WTC11 (cell line): Measurements from ENCODE around the gene TCERG1. TPM values are rescaled to one million over a fixed set of nuclear protein-coding genes. Genes with fewer than 3 reads are reported as not detected.

Source experiments
- ATAC-seq: fragments of 200-7000 bp; cut with Tn5 transposase; 2 replicates; pipeline ENCODE4 v1.10.0; 2021; ENCODE audit warnings: mild to moderate bottlenecking, moderate library complexity
- CTCF ChIA-PET: fragments of 300-600 bp; sonication (Branson Sonifier 250); formaldehyde crosslinking; loops from one replicate; lab custom pipeline; 2021; ENCODE audit warnings: antibody characterized with exemption; lab: Charles Lee
- POLR2A ChIA-PET: fragments of 350-600 bp; sonication (Branson Sonifier 250); formaldehyde crosslinking; loops from one replicate; lab custom pipeline; 2021; ENCODE audit warnings: antibody characterized with exemption; lab: Charles Lee
- DNase-seq: peaks from one replicate; pipeline ENCODE4 v3.0.0; 2021; ENCODE audit warnings: low spot score
- H3K27ac Mint-ChIP-seq: 2 replicates; pipeline ENCODE4 v1.8.0; 2021; ENCODE audit warnings: mixed read lengths
- H3K27me3 Mint-ChIP-seq: 2 replicates; pipeline ENCODE4 v1.8.0; 2021; ENCODE audit warnings: low read depth, mild to moderate bottlenecking, moderate library complexity, mixed read lengths
- H3K36me3 Mint-ChIP-seq: 2 replicates; pipeline ENCODE4 v1.8.0; 2021; ENCODE audit warnings: mixed read lengths
- H3K4me1 Mint-ChIP-seq: 2 replicates; pipeline ENCODE4 v1.8.0; 2022; ENCODE audit warnings: mixed read lengths
- H3K4me3 Mint-ChIP-seq: 2 replicates; pipeline ENCODE4 v1.8.0; 2021; ENCODE audit warnings: mild to moderate bottlenecking, moderate library complexity, mixed read lengths
- H3K9me3 Mint-ChIP-seq: 2 replicates; pipeline ENCODE4 v1.8.0; 2021; ENCODE audit warnings: mixed read lengths
- CTCF ChIP-seq: fragments of 200-600 bp; IDR thresholded peaks from 2 replicates; pipeline ENCODE4 v1.8.0; 2022; ENCODE audit warnings: antibody characterized with exemption
- ETV6 ChIP-seq: sonication (generic); formaldehyde crosslinking; IDR thresholded peaks from 2 replicates; pipeline ENCODE4 v1.8.1; 2022; ENCODE audit warnings: mild to moderate bottlenecking, missing genetic modification reagents
- HMGA2 ChIP-seq: fragments of 250-450 bp; sonication (Bioruptor Pico); IDR thresholded peaks from 2 replicates; pipeline ENCODE4 v1.4.0; 2021; ENCODE audit warnings: mild to moderate bottlenecking, moderate library complexity
- KAT7 ChIP-seq: sonication (generic); formaldehyde crosslinking; IDR thresholded peaks from 2 replicates; pipeline ENCODE4 v1.8.1; 2023; ENCODE audit warnings: missing genetic modification reagents, mild to moderate bottlenecking, borderline replicate concordance
- SMAD3 ChIP-seq: sonication (generic); formaldehyde crosslinking; IDR thresholded peaks from 2 replicates; pipeline ENCODE4 v1.8.0; 2022; ENCODE audit warnings: missing genetic modification reagents, mild to moderate bottlenecking, borderline replicate concordance
- TEAD4 ChIP-seq: sonication (generic); formaldehyde crosslinking; IDR thresholded peaks from 2 replicates; pipeline ENCODE4 v1.8.0; 2022; ENCODE audit warnings: mild to moderate bottlenecking, missing genetic modification reagents
- ZNF121 ChIP-seq: sonication (generic); formaldehyde crosslinking; IDR thresholded peaks from 2 replicates; pipeline ENCODE4 v1.8.0; 2023; ENCODE audit warnings: missing genetic modification reagents
- ZNF423 ChIP-seq: fragments of 250-450 bp; sonication (Bioruptor Pico); IDR thresholded peaks from 2 replicates; pipeline ENCODE4 v2.1.2; 2022; ENCODE audit warnings: mild to moderate bottlenecking, moderate library complexity
- total RNA-seq: library from RNA; stranded (reverse); gene quantifications from 3 replicates; pipeline ENCODE4 v1.2.3, GENCODE V29; 2021
- TF ChIP-seq, protein P1 (sequence below): fragments of 250-450 bp; sonication (Bioruptor Pico); IDR thresholded peaks from 2 replicates; pipeline ENCODE4 v1.9.0; 2021; ENCODE audit warnings: mild to moderate bottlenecking, borderline replicate concordance
- TF ChIP-seq, protein P2 (sequence below): sonication (generic); formaldehyde crosslinking; conservative IDR thresholded peaks from 2 replicates; pipeline ENCODE4 v1.8.1; 2022; ENCODE audit warnings: mild to moderate bottlenecking, missing genetic modification reagents
- TF ChIP-seq, protein P3 (sequence below): sonication (generic); formaldehyde crosslinking; IDR thresholded peaks from 2 replicates; pipeline ENCODE4 v1.8.0; 2022; ENCODE audit warnings: mild to moderate bottlenecking, missing genetic modification reagents
- TF ChIP-seq, protein P4 (sequence below): sonication (generic); formaldehyde crosslinking; IDR thresholded peaks from 2 replicates; pipeline ENCODE4 v1.8.1; 2022; ENCODE audit warnings: missing genetic modification reagents, borderline replicate concordance
- TF ChIP-seq, protein P5 (sequence below): fragments of 250-450 bp; sonication (Bioruptor Pico); conservative IDR thresholded peaks from 2 replicates; pipeline ENCODE4 v1.9.0; 2021; ENCODE audit warnings: mild to moderate bottlenecking

Gene TCERG1
- total RNA-seq, 1 experiment from 2014 or later, result 117 TPM

DNA sequence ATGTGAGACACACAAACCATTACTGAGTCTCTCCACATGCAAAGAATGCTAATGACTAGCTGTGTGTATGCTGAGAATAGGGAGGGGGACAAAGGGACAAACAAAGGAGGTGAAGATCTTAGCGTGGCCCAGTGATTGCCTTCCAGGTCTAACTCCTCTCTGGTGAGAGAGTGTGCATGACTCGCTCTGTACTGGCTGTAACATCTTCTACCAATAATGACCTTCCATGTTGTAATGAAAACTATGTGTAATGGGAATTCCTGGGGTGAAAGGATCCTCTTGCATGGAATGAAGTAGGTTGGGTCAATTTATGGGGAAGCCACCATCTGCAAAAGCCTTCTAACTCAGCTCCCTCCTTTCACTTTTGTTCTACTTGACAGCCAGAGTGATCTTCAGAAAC lies 93.3 kb downstream of the TCERG1 start (continued):
- TF ChIP-seq, protein P1, sequence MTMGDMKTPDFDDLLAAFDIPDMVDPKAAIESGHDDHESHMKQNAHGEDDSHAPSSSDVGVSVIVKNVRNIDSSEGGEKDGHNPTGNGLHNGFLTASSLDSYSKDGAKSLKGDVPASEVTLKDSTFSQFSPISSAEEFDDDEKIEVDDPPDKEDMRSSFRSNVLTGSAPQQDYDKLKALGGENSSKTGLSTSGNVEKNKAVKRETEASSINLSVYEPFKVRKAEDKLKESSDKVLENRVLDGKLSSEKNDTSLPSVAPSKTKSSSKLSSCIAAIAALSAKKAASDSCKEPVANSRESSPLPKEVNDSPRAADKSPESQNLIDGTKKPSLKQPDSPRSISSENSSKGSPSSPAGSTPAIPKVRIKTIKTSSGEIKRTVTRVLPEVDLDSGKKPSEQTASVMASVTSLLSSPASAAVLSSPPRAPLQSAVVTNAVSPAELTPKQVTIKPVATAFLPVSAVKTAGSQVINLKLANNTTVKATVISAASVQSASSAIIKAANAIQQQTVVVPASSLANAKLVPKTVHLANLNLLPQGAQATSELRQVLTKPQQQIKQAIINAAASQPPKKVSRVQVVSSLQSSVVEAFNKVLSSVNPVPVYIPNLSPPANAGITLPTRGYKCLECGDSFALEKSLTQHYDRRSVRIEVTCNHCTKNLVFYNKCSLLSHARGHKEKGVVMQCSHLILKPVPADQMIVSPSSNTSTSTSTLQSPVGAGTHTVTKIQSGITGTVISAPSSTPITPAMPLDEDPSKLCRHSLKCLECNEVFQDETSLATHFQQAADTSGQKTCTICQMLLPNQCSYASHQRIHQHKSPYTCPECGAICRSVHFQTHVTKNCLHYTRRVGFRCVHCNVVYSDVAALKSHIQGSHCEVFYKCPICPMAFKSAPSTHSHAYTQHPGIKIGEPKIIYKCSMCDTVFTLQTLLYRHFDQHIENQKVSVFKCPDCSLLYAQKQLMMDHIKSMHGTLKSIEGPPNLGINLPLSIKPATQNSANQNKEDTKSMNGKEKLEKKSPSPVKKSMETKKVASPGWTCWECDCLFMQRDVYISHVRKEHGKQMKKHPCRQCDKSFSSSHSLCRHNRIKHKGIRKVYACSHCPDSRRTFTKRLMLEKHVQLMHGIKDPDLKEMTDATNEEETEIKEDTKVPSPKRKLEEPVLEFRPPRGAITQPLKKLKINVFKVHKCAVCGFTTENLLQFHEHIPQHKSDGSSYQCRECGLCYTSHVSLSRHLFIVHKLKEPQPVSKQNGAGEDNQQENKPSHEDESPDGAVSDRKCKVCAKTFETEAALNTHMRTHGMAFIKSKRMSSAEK (CRISPR knock-in tag), result no peak

GRCh38 chr5:146541958-146542849 lies 95.1 kb downstream of the TCERG1 start:
- CTCF ChIA-PET, result interaction anchor here (0.6 to 4.6 kb wide), 25 partner anchors 10 to 827 kb away, joined by 3 to 65 read pairs (median 4); partner anchors contain the start of genes GPR151 and PPP2R2B
- Mint-ChIP-seq H3K36me3 (no peaks in the 10 kb centered on the region), H3K27me3 (no peaks in the 10 kb centered on the region), H3K27ac (no peak overlapping the region), H3K9me3 (no peaks in the 10 kb centered on the region), H3K4me1 (peaks cover 8% of the 10 kb centered on the region), H3K4me3 (no peak overlapping the region)
- TF ChIP-seq HMGA2 (no peak), CTCF (peak; percentile 86), ZNF121 (CRISPR knock-in tag) (no peak)
- ATAC-seq, result peak; percentile 99
- peak; percentile 86 for DNase-seq
- POLR2A ChIA-PET, result no interaction called here

DNA sequence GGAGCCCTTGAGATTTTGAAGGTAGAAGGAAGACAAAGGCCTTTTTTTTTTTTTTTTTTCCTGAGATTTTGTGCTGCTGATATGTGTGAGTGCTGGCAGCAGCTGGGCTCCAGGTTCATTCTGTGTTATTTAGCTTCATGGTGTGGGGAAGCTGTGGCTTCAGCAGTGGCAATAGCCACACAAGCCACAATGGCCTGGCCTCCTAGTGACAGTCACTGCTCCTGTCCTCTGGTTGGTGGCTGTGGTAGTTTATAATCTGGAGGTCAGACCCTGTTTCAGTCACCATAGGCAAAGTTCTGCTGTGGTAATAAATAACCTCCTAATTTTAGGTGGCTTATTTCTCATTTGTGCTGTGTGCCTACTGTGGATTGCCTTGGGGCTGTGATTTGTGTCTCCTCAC lies 97.1 kb downstream of the TCERG1 start:
- CTCF ChIA-PET, result interaction anchor here (1.0 to 4.6 kb wide), 2 partner anchors 421 to 644 kb away, joined by 3 to 65 read pairs; no protein-coding TSS in a partner anchor
- no peak overlapping the region for H3K27ac Mint-ChIP-seq
- H3K4me3 Mint-ChIP-seq, result no peak overlapping the region
- POLR2A ChIA-PET, result no interaction called here
- no peaks in the 10 kb centered on the region for H3K27me3 Mint-ChIP-seq
- ATAC-seq (no peak), DNase-seq (no peak)
- H3K4me1 Mint-ChIP-seq, result peaks cover 8% of the 10 kb centered on the region
- no peaks in the 10 kb centered on the region for H3K36me3 Mint-ChIP-seq
- H3K9me3 Mint-ChIP-seq, result no peaks in the 10 kb centered on the region
- TF ChIP-seq, protein P2, sequence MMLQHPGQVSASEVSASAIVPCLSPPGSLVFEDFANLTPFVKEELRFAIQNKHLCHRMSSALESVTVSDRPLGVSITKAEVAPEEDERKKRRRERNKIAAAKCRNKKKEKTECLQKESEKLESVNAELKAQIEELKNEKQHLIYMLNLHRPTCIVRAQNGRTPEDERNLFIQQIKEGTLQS (CRISPR knock-in tag), result no peak
- TF ChIP-seq ZNF423 (CRISPR knock-in tag), result no peak
- no peak for TF ChIP-seq KAT7 (CRISPR knock-in tag)
- no peak for TF ChIP-seq ETV6 (CRISPR knock-in tag)
- no peak for TF ChIP-seq TEAD4 (CRISPR knock-in tag)
- no peak for TF ChIP-seq ZNF121 (CRISPR knock-in tag)
- TF ChIP-seq, protein P3, sequence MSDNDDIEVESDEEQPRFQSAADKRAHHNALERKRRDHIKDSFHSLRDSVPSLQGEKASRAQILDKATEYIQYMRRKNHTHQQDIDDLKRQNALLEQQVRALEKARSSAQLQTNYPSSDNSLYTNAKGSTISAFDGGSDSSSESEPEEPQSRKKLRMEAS (CRISPR knock-in tag), result no peak
- TF ChIP-seq, all 79 proteins: peak for 0

DNA sequence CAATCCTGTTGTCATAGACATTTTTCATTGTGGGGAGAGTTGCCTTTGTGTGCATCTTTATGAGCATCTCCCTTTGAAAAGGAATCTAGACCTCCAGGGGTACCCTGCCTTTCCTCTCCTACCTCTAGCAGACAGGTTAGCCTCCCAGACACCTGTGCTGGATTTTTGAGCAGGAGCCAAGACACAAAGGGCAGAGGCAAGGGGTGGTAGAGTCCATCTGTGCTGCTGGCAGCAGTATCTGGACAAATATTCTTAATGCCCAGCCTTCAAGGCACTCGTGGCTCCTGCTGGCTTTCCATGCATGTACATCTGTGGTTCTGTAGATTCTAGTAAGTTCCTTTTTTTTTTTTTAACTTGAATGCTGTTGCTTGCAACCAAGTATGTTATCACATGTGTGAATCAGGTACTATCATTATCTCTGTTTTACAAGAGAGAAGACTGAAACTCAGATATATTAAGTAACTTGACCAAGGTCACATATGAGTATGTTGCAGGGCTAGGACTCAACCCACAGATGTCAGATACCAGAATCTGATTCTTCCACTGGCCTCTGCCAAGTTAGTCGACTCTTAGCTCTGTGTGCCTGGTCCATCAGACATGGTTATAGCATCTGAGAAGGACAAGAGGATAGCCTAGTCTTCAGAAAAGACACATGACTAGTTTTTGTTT lies 101.8 kb downstream of the TCERG1 start:
- no peak overlapping the region for H3K27ac Mint-ChIP-seq
- no peak for ATAC-seq
- no peaks in the 10 kb centered on the region for H3K36me3 Mint-ChIP-seq
- no peak overlapping the region for H3K4me3 Mint-ChIP-seq
- ChIA-PET CTCF (interaction anchor here (1.0 to 1.6 kb wide), 2 partner anchors 417 to 640 kb away, joined by 5 to 7 read pairs; no protein-coding TSS in a partner anchor), POLR2A (no interaction called here)
- no peaks in the 10 kb centered on the region for H3K4me1 Mint-ChIP-seq
- no peaks in the 10 kb centered on the region for H3K9me3 Mint-ChIP-seq
- no peak for DNase-seq
- no peaks in the 10 kb centered on the region for H3K27me3 Mint-ChIP-seq
- TF ChIP-seq CTCF (no peak), SMAD3 (no peak)
- TF ChIP-seq, protein P4, sequence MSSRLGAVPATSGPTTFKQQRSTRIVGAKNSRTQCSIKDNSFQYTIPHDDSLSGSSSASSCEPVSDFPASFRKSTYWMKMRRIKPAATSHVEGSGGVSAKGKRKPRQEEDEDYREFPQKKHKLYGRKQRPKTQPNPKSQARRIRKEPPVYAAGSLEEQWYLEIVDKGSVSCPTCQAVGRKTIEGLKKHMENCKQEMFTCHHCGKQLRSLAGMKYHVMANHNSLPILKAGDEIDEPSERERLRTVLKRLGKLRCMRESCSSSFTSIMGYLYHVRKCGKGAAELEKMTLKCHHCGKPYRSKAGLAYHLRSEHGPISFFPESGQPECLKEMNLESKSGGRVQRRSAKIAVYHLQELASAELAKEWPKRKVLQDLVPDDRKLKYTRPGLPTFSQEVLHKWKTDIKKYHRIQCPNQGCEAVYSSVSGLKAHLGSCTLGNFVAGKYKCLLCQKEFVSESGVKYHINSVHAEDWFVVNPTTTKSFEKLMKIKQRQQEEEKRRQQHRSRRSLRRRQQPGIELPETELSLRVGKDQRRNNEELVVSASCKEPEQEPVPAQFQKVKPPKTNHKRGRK, result no peak
- TF ChIP-seq, protein P5, sequence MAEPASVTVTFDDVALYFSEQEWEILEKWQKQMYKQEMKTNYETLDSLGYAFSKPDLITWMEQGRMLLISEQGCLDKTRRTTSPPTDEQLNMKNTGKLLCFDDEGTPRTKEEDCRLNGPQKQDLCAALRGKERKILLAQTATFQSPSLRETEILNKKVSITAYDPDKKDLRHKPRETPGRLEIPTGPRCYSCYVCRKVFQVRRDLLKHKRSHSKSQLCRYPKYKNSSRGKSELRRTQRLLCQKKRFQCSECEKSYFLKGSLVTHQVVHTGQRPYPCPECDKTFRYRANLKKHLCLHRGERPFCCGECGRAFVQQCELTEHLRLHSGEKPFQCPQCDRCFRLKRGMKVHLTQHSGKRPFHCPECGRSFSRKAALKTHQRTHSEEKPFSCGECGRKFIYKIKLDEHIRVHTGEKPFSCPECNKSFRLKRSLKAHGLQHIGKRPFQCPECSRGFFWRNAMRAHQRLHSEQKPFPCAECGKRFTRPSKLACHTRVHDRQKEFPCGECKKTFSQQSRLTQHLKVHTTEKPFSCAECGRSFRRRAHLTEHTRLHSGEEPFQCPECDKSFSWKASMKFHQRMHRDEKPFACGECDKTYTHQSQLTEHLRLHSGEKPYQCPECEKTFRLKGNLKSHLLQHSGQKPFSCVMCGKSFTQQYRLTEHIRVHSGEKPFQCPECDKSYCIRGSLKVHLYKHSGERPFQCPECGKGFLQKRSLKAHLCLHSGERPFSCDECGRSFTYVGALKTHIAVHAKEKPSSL (CRISPR knock-in tag), result no peak
